ENCODE results near the gene GOLIM4. TPM values are rescaled to one million over a fixed set of nuclear protein-coding genes. Genes with fewer than 3 reads are reported as not detected.

GOLIM4 gene
- total RNA-seq, 1 donor from 2014 or later: 50.9 TPM

DNA sequence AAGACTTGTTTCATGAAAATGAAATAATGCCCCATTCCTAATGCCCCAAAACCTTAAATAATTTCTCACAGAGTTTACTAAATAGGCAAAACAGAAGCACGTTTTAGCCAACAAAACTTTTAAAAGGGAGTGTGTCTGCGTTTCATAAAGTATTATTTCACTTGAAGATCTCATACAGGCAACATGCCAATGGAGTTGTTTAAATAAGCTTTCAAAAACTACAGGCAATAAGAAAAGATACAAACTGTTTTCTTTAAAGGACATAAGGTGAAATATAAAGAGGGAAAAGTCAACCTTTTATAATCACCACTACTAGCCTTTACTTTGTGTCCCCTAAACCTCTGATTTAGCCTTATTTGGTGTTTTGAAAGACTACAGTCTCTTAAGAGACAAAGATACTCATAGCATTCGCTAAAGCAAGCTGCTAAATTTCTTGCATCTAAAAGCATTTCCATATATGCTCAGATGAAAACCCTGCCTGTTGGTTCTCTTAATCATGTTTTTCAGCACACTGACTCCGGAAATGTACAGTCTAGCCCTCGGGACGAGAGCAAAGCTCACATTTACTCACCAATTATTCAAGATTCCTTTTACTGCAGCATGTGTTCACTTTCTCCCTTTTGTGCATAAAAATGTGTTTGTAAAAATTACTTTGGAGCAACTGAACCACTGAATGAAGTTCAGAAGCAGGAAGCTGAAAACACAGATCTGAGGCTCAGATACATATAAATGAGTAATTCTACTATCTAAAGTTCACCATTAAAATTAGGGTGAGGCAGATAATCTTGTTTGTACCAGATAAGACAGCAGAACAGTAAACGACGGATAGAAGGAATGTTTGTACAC is 119.0 kb downstream of the GOLIM4 start:
- TF ChIP-seq CTCF (IDR thresholded peaks at IDR 0.05): no peak
- ATAC-seq: no peak
- H3K27ac ChIP-seq: no peak overlapping the region

GRCh38 chr3:167973901-167974300 is 121.8 kb downstream of the GOLIM4 start:
- H3K9me3 ChIP-seq: no peaks in the 10 kb centered on the region
- TF ChIP-seq CTCF (IDR thresholded peaks at IDR 0.05): no peak
- H3K27me3 ChIP-seq: no peaks in the 10 kb centered on the region
- H3K36me3 ChIP-seq: no peaks in the 10 kb centered on the region
- intact Hi-C loops (cut with DNase I): no loop called here
- no peaks in the 10 kb centered on the region for H3K4me1 ChIP-seq
- no peak overlapping the region for H3K4me3 ChIP-seq
- DNase-seq: no peak
- no peak for ATAC-seq
- no peak overlapping the region for H3K27ac ChIP-seq

More for the DNA sequence above, 119.0 kb downstream of the GOLIM4 start:
- intact Hi-C loops (cut with DNase I): no loop called here
- Histone ChIP-seq H3K36me3 (no peaks in the 10 kb centered on the region), H3K4me3 (no peak overlapping the region), H3K27me3 (no peaks in the 10 kb centered on the region), H3K4me1 (no peaks in the 10 kb centered on the region), H3K9me3 (no peaks in the 10 kb centered on the region)
- DNase-seq: no peak

DNA sequence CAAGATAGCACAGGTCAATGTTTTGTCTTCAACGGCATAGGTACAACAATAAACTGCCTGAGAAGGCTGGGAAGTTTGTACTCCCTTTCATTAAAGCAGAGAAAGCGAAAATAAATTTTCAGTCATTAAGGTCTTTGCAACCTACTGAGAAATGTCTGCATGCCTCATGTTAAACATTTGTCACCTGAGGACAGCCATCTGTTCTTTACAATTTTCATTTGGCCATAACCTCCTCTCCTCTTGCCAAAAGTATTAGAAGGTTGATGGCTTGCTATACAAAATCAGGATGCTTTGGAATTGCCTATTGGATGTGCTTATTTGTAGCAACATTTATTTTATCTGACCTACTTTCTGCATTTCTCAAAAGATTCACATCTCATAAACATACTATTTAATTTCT is 122.7 kb downstream of the GOLIM4 start:
- no peak for TF ChIP-seq CTCF (IDR thresholded peaks at IDR 0.05)
- no peak overlapping the region for H3K27ac ChIP-seq
- no peaks in the 10 kb centered on the region for H3K27me3 ChIP-seq
- DNase-seq: no peak
- no peaks in the 10 kb centered on the region for H3K36me3 ChIP-seq
- H3K9me3 ChIP-seq: no peaks in the 10 kb centered on the region
- H3K4me3 ChIP-seq: no peak overlapping the region
- no peak for ATAC-seq
- intact Hi-C loops (cut with DNase I): no loop called here
- no peaks in the 10 kb centered on the region for H3K4me1 ChIP-seq

DNA sequence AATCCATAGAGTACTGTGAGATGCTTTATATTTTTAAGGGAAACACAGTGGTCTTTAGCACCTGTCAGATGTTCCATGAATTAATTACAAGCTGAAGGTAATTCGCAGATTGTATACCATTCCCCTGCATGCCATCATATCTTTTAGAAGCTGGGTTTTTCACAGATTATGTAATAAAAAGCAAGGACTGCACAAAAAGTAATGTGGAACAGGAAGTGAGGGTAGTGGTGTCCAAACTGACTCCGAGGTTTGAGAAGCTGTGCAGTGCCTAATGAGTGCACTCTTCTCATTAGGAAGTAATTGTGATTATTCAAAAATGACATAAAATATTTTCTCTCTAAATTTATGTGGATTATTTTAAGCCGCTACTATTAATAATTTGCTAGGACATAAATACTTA is 123.2 kb downstream of the GOLIM4 start:
- peak; percentile 45 for ATAC-seq
- Histone ChIP-seq H3K27me3 (no peaks in the 10 kb centered on the region), H3K27ac (no peak overlapping the region), H3K9me3 (no peaks in the 10 kb centered on the region), H3K36me3 (no peaks in the 10 kb centered on the region), H3K4me3 (no peak overlapping the region), H3K4me1 (no peaks in the 10 kb centered on the region)
- intact Hi-C loops (cut with DNase I): no loop called here
- DNase-seq: no peak
- TF ChIP-seq CTCF (IDR thresholded peaks at IDR 0.05): no peak

DNA sequence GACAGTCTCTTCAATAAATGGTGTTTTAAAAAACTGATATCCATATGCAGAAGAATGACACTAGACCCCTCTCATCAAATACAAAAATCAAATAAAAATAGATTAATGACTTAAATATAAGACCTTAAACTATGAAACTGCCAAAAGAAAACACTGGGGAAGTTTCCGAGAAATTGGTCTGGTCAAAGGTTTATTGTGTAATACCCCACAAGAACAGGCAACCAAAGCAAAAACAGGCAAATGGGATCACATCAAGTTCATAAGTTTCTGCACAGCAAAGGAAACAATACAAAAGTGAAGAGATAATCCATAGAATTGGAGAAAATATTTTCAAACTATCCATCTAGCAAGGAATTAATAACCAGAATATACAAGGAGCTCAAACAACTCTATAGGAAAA is 126.2 kb downstream of the GOLIM4 start:
- H3K4me1 ChIP-seq: no peaks in the 10 kb centered on the region
- TF ChIP-seq CTCF (IDR thresholded peaks at IDR 0.05): no peak

More for the DNA sequence above, 126.2 kb downstream of the GOLIM4 start:
- intact Hi-C loops (cut with DNase I): no loop called here
- no peak for ATAC-seq
- Histone ChIP-seq H3K36me3 (no peaks in the 10 kb centered on the region), H3K27ac (no peak overlapping the region), H3K4me3 (no peak overlapping the region), H3K27me3 (no peaks in the 10 kb centered on the region), H3K9me3 (no peaks in the 10 kb centered on the region)
- no peak for DNase-seq
